Measurements from ENCODE around the gene FBXL20.

The FBXL20 gene

DNA sequence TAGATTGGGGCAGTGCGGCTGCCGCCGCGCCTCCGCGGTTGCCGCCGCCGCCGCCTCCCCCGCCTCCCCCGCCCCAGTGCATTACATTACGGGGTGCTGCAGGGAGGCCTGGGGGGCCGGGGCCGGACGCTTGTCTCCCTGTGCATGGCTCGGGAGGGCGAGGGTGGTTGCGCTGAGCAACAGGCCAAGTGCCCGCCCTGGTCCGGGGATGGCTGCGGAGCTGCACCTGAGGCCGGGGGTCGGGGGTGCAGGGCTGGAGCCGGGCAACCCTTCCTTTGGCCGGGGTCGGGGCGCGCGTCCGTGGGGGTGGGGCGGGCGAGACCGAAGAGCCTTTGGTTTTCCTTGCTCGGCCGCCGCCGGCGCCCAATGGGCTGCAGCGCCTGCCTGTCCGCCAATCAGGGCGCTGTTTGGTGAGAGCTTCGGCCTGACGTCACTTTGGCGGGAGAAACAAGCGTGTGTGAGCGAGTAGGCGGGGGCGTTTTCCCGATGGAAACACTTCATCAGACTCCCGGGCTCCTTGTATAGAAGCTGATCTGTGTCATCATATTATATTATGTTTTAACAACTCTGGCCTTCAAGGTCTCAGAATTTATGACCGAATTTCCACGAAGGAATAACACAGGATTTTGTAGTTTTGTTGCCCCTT is 941 bp upstream of the FBXL20 start:
- TF ChIP-seq GATA2 (IDR thresholded peaks at IDR 0.05; ENCODE audit: low read depth, low read length) (no peak), GATA3 (IDR thresholded peaks at IDR 0.05; ENCODE audit: low read depth, low read length) (no peak)

DNA sequence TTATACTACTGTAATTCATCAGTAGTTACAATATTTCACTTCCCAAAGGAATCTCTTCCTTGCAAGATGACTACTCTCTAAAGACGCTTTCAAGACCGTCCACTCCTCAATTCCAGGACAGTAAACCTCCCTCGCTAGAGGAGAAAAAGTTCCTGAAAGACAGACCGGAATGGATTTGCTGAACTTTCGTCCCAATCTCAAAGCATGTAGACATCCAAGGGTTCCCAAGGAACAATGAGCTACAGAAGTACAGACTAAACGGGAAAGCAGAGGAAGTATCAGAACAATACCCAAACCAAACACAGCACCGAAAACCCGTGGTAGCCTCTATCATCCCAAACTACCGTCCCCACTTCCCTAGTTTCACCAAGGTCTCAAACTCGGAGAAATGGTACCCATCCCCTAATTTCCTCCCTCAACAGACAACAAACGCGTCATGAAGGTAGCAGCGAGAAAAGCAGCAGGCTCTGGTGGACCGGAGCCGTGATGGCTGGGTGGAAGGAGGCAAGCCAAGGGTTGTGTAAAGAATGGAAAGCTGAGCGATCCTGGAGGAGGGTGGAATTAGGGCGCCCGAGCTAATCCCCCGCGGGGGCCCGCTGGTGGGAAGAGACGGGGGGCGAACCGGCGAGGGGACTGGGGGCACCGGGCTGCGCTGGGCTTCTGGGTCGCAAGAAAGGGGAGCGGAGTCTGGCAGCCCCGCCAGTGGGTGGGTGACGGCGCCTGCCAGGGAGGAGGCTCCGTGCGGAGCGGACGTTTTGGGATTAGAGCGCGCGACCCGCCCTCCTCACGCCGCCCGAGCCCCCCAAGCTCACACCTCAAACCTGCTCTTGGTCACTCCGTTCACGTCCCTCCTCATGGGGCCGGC is 647 bp downstream of the FBXL20 start:
- no peak for TF ChIP-seq GATA2 (IDR thresholded peaks at IDR 0.05; ENCODE audit: low read depth, low read length)
- no peak for TF ChIP-seq GATA3 (IDR thresholded peaks at IDR 0.05; ENCODE audit: low read depth, low read length)

DNA sequence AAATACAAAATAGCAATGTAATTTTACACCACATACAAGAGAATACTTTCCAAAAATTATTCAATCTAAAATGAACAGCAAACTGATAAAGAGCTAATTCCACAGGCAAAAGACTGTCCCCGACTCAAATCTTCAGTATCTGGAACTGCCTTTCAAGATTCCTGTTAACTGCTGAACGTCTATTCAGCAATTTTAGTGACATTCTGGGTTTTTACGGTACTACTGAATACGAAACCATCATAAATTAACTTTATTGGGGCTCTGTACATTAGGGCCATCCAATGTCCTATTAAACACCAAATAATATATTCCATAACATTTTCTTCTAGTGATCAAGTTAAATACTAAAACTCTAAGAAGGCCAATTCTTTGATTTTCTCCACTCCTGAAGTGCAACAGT is 1.6 kb downstream of the FBXL20 start:
- no peak for TF ChIP-seq GATA2 (IDR thresholded peaks at IDR 0.05; ENCODE audit: low read depth, low read length)
- TF ChIP-seq GATA3 (IDR thresholded peaks at IDR 0.05; ENCODE audit: low read depth, low read length), result no peak

DNA sequence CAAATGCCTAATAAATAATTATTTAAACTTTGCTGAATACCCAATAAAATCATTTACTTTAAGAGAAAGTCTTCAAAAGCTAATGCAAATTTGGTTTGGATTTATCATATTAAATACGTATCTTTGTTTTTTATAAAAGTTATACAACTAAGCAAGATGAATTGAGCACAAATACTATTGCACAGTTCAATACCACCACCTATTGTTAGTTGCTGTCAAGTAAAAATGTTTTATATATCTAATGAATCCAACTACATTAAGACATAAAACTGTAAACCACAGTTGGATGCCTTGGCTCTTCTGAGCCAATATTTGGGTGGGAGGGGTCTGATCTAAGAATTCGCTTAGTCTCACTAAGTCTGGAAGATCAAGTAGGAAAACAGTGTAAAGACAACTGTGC is 7.7 kb downstream of the FBXL20 start:
- no peak for TF ChIP-seq GATA2 (IDR thresholded peaks at IDR 0.05; ENCODE audit: low read depth, low read length)
- TF ChIP-seq GATA3 (IDR thresholded peaks at IDR 0.05; ENCODE audit: low read depth, low read length), result no peak

DNA sequence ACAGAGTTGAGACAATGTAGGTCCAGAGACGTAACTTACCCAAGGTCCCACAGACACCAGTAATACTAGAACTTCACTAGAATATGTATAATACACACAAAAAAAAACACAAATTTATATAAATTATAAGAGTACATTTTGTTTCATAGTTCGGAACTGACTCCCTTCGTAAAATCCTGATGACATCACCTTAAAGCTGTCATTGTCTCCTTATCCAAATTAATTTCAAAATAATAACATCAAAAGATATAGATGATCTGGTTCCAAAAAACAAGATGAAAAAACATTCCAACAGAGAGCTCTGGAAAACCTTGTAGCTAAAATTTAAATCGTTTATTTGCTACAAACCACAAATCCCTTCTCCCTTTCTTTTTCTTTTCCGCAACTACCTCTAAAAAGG is 10.0 kb downstream of the FBXL20 start:
- TF ChIP-seq GATA2 (IDR thresholded peaks at IDR 0.05; ENCODE audit: low read depth, low read length) (no peak), GATA3 (IDR thresholded peaks at IDR 0.05; ENCODE audit: low read depth, low read length) (no peak)

DNA sequence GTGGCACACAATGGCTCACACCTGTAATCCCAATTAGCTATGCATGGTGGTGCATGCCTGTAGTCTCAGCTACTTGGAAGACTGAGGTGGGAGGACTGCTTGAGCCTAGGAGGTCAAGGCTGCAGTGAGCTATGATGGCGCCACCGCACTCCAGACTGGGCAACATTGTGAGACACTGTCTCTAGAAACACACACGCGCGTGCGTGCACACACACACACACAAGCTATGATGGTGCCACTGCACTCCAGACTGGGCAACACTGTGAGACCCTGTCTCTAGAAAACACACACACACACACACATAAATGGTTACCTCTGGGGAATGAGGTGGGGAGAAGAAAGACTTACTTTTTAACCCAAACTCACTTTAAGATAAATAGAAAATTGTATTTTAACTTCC is 16.4 kb downstream of the FBXL20 start:
- TF ChIP-seq GATA3 (IDR thresholded peaks at IDR 0.05; ENCODE audit: low read depth, low read length) (no peak), GATA2 (IDR thresholded peaks at IDR 0.05; ENCODE audit: low read depth, low read length) (no peak)

DNA sequence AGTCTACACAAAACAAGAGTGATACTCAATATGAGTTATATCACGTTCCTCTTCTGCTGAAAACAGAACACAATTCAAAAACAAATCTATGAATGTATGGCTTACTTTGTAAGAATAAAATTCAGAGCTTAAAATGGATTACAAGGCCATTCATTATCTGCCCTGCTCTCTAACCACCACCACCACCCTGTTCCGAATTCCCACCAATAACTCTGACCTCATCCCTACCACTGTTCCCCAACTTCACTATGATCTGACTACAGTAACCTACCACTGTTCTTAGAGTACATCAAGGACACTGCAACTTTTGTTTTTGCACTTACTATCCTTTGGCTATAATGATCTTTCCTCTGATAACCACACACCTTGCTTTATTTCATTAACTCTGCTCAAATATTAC is 21.3 kb downstream of the FBXL20 start:
- TF ChIP-seq GATA2 (IDR thresholded peaks at IDR 0.05; ENCODE audit: low read depth, low read length) (no peak), GATA3 (IDR thresholded peaks at IDR 0.05; ENCODE audit: low read depth, low read length) (no peak)

DNA sequence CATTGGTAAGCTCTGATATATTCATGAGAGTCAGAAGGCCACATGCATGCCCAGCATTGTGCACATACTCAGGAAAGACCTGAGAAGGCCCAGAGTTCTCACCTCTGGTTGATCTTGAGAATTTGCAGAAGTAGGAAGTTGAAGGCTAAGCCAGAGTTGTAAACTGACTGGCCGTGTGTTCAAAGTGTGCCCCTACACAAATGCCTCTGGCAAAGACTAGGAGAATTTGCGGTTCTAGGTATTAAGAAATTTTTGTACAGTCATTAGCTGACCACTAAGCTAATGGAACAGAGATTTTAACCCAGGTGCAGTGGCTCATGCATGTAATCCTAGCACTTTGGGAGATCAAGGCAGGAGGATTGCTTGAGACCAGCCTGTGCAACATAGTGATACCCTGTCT is 25.0 kb downstream of the FBXL20 start:
- no peak for TF ChIP-seq GATA2 (IDR thresholded peaks at IDR 0.05; ENCODE audit: low read depth, low read length)
- TF ChIP-seq GATA3 (IDR thresholded peaks at IDR 0.05; ENCODE audit: low read depth, low read length), result no peak

DNA sequence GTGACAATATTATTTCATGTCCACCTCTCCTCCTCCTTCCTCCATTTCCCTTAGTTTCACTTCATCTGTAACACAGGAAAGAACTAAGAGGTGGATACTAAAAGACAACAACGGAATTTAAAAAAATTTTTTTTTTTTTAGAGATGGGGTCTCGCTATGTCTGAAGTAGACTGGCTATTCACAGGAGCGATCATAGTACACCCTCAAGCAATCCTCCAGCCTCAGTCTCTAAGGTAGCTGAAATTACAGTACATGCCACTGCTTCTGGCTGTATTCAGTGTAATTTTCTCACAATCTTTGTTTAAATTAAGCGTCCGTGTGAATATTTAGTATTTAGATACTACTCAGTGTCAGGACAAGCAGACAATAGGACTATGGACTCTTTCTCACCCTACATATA is 35.6 kb downstream of the FBXL20 start:
- TF ChIP-seq GATA3 (IDR thresholded peaks at IDR 0.05; ENCODE audit: low read depth, low read length) (no peak), GATA2 (IDR thresholded peaks at IDR 0.05; ENCODE audit: low read depth, low read length) (no peak)

DNA sequence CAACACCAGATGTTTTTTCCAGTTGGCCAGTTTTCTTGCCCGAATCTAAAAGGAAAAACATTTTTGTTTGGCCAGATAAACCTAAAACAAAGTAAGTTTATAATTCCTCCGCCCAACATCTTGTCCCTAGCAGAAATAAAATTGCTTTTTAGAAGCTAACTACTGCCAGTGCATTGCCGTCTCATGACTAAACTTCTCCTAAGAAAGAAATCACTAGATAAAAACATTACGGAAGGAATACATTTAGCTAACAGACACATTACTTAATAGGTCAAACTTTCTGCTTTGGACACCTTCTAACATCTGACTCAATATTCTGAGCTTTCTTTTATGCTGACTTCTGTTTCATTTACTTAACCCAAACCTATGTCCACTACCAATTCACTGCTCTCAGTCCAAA is 36.2 kb downstream of the FBXL20 start:
- TF ChIP-seq GATA2 (IDR thresholded peaks at IDR 0.05; ENCODE audit: low read depth, low read length), result no peak

DNA sequence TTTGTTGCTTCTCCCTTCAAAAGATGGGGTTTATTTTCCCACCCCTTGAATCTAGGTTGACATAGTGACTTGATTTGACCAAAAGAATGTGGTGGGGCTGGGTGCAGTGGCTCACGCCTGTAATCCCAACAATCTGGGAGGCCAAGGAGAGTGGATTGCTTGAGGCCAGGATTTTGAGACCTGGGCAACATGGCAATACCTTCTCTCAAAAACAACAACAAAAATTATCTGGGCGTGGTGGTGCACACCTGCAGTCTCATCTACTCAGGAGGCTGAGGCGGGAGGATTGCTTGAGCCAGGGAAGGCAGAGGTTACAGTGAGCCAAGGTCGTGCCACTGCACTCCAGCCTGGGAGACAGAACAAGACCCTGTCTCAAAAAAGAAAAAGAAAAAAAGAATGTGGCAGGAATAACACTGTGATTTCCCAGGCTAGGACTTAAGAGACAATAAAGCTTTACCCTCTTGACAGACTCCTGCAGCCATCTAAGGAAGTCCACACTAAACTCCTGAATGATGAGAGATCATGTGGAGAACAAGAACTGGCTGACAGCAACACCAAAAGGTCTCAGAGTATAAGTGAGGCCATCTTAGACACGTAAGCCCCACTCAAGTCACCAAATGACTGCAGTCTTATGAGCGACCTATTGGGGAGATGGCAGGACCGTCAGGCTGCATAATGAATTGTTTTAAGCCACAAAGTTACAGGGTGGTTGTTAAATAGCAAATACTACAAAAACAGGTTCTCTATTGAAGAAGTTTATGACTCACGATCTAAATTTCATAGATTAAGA is 37.0 kb downstream of the FBXL20 start:
- TF ChIP-seq GATA3 (IDR thresholded peaks at IDR 0.05; ENCODE audit: low read depth, low read length), result no peak
- TF ChIP-seq GATA2 (IDR thresholded peaks at IDR 0.05; ENCODE audit: low read depth, low read length), result no peak

DNA sequence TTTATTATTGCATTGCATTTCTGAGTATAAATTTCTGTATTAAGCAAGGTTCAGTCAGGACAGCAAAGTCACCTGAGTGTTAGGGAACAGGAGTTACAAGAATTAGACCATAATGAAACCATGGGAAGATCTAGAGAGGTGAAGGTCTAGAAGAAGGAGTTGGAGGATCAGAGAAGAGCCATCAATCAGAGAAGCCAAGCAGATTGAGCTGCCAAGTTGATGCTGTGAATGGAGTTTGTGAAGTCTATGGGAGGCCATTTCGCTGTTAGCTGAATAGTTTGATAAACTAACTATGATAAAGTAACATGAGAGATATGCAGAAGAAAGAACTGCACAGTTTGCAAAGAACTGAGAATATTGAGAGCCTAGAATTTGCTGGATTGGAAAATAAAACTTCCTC is 40.4 kb downstream of the FBXL20 start:
- no peak for TF ChIP-seq GATA3 (IDR thresholded peaks at IDR 0.05; ENCODE audit: low read depth, low read length)
- TF ChIP-seq GATA2 (IDR thresholded peaks at IDR 0.05; ENCODE audit: low read depth, low read length), result no peak

DNA sequence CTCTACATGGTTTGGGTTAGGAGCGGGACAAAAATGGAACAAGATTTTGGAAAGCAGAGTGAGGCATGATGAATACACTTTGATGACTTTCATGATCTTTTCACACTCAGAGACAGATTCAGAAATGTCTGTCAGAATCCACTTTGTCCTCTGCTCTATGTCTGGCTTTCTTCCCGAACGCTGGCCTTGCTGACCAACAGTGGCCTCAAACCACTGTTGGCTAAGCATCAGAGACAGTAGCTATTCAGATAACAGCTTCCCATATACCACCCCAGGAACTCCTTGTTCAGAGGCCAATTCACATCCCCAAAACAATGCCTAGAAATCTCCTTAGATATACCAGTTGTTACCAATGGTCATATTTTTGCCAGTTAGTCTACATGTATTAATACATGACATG is 40.9 kb downstream of the FBXL20 start:
- no peak for TF ChIP-seq GATA2 (IDR thresholded peaks at IDR 0.05; ENCODE audit: low read depth, low read length)
- no peak for TF ChIP-seq GATA3 (IDR thresholded peaks at IDR 0.05; ENCODE audit: low read depth, low read length)

DNA sequence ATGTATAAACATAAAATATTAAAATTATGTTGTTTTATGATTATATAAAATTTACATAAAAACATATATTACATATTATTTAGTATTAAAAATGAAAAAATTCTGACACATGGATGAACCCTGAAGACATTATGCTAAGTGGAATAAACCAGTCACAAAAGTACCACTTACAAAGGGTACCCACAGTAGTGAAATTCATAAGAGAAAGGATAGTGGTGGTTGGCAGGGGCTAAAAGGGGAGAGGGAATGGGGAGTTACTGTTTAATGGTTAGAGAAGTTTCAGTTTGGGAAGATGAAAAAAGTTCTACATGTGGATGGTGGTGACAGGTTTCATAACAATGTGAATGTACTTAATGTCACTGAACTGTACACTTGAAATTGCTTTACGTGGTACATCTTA is 41.4 kb downstream of the FBXL20 start:
- TF ChIP-seq GATA2 (IDR thresholded peaks at IDR 0.05; ENCODE audit: low read depth, low read length), result no peak
- TF ChIP-seq GATA3 (IDR thresholded peaks at IDR 0.05; ENCODE audit: low read depth, low read length), result no peak
